ENCODE results near the gene DNM3.

DNA sequence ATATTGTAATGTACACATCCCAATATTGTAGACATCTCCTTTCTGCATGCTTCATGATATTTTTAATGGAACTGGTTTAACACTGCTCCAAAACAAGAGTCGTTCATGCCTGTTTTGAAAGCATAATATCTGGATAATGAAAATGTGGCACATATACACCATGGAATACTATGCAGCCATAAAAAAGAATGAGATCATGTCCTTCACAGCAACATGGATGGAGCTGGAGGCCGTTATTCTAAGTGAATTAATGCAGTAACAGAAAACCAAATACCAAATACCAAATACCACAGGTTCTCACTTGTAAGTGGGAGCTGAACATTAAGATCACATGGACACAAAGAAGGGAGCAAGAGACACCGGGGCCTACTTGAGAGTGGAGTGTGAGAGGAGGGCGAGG is 487.0 kb downstream of the DNM3 start:
- TF ChIP-seq SP1 (IDR thresholded peaks at IDR 0.05) (no peak), FOXA1 (IDR thresholded peaks at IDR 0.05) (no peak), NFRKB (IDR thresholded peaks at IDR 0.05) (no peak)
